Liver (tissue), 9 donors: ENCODE data around the gene SLC17A2. TPM values are rescaled to one million over a fixed set of nuclear protein-coding genes. Genes with fewer than 3 reads are reported as not detected.

Experiments used
- DNase-seq: peaks from one replicate; pipeline ENCODE4 v3.0.0-alpha.2; 2017; ENCODE audit warnings: low spot score
- H3K27ac ChIP-seq, 2 donors: one replicate each; pipeline ENCODE4 v1.7.0; 2013; ENCODE audit warnings: inconsistent platforms in 2 of 2, low read length in 2 of 2, control low read depth in 1 of 2, low read depth in 1 of 2, mild to moderate bottlenecking in 1 of 2
- H3K27me3 ChIP-seq, 4 donors: one replicate each; pipeline versions ENCODE4 v1.6.1 to v1.7.0; 2013; ENCODE audit warnings: low read length in 3 of 4, inconsistent platforms in 1 of 4, mild to moderate bottlenecking in 1 of 4, moderate library complexity in 1 of 4; ENCODE audit not compliant: control insufficient read depth in 4 of 4, insufficient read depth in 4 of 4
- H3K36me3 ChIP-seq, 4 donors: one replicate each; pipeline versions ENCODE4 v1.6.1 to v1.7.0; 2013; ENCODE audit warnings: low read length in 3 of 4, mild to moderate bottlenecking in 3 of 4, low read depth in 1 of 4, moderate library complexity in 1 of 4; ENCODE audit not compliant: control insufficient read depth in 4 of 4, insufficient read depth in 3 of 4
- H3K4me1 ChIP-seq, 4 donors: one replicate each; pipeline versions ENCODE4 v1.6.1 to v1.7.0; 2013; ENCODE audit warnings: low read length in 3 of 4, mild to moderate bottlenecking in 3 of 4, moderate library complexity in 1 of 4; ENCODE audit not compliant: control insufficient read depth in 4 of 4, insufficient read depth in 4 of 4
- H3K4me3 ChIP-seq, 3 donors: one replicate each; pipeline versions ENCODE4 v1.6.1 to v1.7.0; 2013; ENCODE audit warnings: low read length in 3 of 3, control low read depth in 1 of 3, low read depth in 1 of 3, mild to moderate bottlenecking in 1 of 3
- H3K9ac ChIP-seq, 2 donors: one replicate each; pipeline ENCODE4 v1.7.0; 2013; ENCODE audit warnings: low read length in 2 of 2, mild to moderate bottlenecking in 2 of 2, moderate library complexity in 2 of 2, control low read depth in 1 of 2, low read depth in 1 of 2
- H3K9me3 ChIP-seq, 4 donors: one replicate each; pipeline versions ENCODE4 v1.6.1 to v1.7.0; 2013; ENCODE audit warnings: low read length in 3 of 4; ENCODE audit not compliant: control insufficient read depth in 4 of 4
- ATF3 ChIP-seq: IDR thresholded peaks from 2 replicates; pipeline ENCODE4 v1.6.1; 2016; ENCODE audit warnings: antibody characterized with exemption
- CTCF ChIP-seq: fragments of 150-350 bp; IDR thresholded peaks from 2 replicates; pipeline ENCODE4 v1.5.1; 2017; ENCODE audit warnings: improper control_type of control experiment, low read depth, low read length; ENCODE audit not compliant: missing input control
- EGR1 ChIP-seq, 2 donors: IDR thresholded peaks; 2 replicates each; pipeline ENCODE4 v1.6.1; 2016 to 2018; ENCODE audit warnings: antibody characterized with exemption in 2 of 2, low read depth in 2 of 2
- FOXA1 ChIP-seq: IDR thresholded peaks from 2 replicates; pipeline ENCODE4 v1.6.1; 2016; ENCODE audit warnings: antibody characterized with exemption
- FOXA2 ChIP-seq: IDR thresholded peaks from 2 replicates; pipeline ENCODE4 v1.6.1; 2016; ENCODE audit warnings: antibody characterized with exemption
- GABPA ChIP-seq, 2 donors: IDR thresholded peaks in 1 of 2; conservative IDR thresholded peaks in 1 of 2; 2 replicates each; pipeline ENCODE4 v1.6.1; 2016; ENCODE audit warnings: antibody characterized with exemption in 2 of 2, mild to moderate bottlenecking in 1 of 2, moderate library complexity in 1 of 2
- HNF4A ChIP-seq, 2 donors: conservative IDR thresholded peaks; 2 replicates each; pipeline ENCODE4 v1.6.1; 2016; ENCODE audit warnings: antibody characterized with exemption in 2 of 2, mild to moderate bottlenecking in 2 of 2
- HNF4G ChIP-seq: IDR thresholded peaks from 2 replicates; pipeline ENCODE4 v1.6.1; 2016; ENCODE audit warnings: antibody characterized with exemption
- JUND ChIP-seq, 2 donors: IDR thresholded peaks; 2 replicates each; pipeline ENCODE4 v1.6.1; 2016; ENCODE audit warnings: antibody characterized with exemption in 2 of 2
- MAX ChIP-seq: IDR thresholded peaks from 2 replicates; pipeline ENCODE4 v1.6.1; 2016; ENCODE audit warnings: antibody characterized with exemption
- NR2F2 ChIP-seq: IDR thresholded peaks from 2 replicates; pipeline ENCODE4 v1.6.1; 2016; ENCODE audit warnings: antibody characterized with exemption
- RAD21 ChIP-seq, 2 donors: IDR thresholded peaks; 2 replicates each; pipeline ENCODE4 v1.6.1; 2016; ENCODE audit warnings: antibody characterized with exemption in 2 of 2, mild to moderate bottlenecking in 2 of 2
- REST ChIP-seq: IDR thresholded peaks from 2 replicates; pipeline ENCODE4 v1.6.1; 2016; ENCODE audit warnings: antibody characterized with exemption, mild to moderate bottlenecking
- RXRA ChIP-seq, 2 donors: IDR thresholded peaks; 2 replicates each; pipeline ENCODE4 v1.6.1; 2017 to 2018; ENCODE audit warnings: antibody characterized with exemption in 2 of 2, mild to moderate bottlenecking in 1 of 2
- SP1 ChIP-seq: IDR thresholded peaks from 2 replicates; pipeline ENCODE4 v1.6.1; 2018; ENCODE audit warnings: antibody characterized with exemption, mild to moderate bottlenecking
- TAF1 ChIP-seq: conservative IDR thresholded peaks from 2 replicates; pipeline ENCODE4 v1.6.1; 2016; ENCODE audit warnings: antibody characterized with exemption, mild to moderate bottlenecking
- YY1 ChIP-seq: IDR thresholded peaks from 2 replicates; pipeline ENCODE4 v1.6.1; 2016; ENCODE audit warnings: antibody characterized with exemption, mild to moderate bottlenecking
- ZBTB33 ChIP-seq: IDR thresholded peaks from 2 replicates; pipeline ENCODE4 v1.6.1; 2016; ENCODE audit warnings: antibody characterized with exemption
- WGBS: extraction: QIAGEN DNeasy Blood & Tissue Kit; methylation state at CpG from one replicate; pipeline ENCODE4 v1.1.7; 2013; 5-methylcytosine and 5-hydroxymethylcytosine counted together
- polyA plus RNA-seq, 2 donors: library from polyadenylated mRNA; stranded (reverse) in 1 of 2; unstranded in 1 of 2; fragments of 200-250 nt in 1 of 2; fragments of >200 nt in 1 of 2; fragmentation: Nextera tagmentation in 1 of 2; extraction: Ambion mirVana in 1 of 2; gene quantifications; one replicate each; pipeline versions ENCODE4 v1.2.1 to v1.2.3, GENCODE V29; 2013 to 2015
- total RNA-seq, 2 donors: library from RNA; depleted of rRNA; stranded (reverse); fragments of >200 nt; gene quantifications; one replicate each; pipeline ENCODE4 v1.2.3, GENCODE V29; 2014
- donor health status: healthy.
- donor health status: healthy.
- donor health status: healthy.
- donor health status: healthy.
- donor health status: healthy.

SLC17A2 gene
- total and polyA plus RNA-seq, 4 donors: 26.2 to 88.1 (median 37.8) TPM

- TF ChIP-seq ATF3 (no peak), NR2F2 (no peak), SP1 (no peak), EGR1 (IDR thresholded peaks at IDR 0.05; ENCODE audit: low read depth in 2 of 2) (no peak), HNF4G (no peak), HNF4A (conservative IDR thresholded peaks at IDR 0.05) (no peak), REST (no peak), YY1 (no peak), RAD21 (IDR thresholded peaks at IDR 0.05) (no peak), MAX (no peak), GABPA (IDR thresholded peaks at IDR 0.05 in 1 of 2, conservative IDR thresholded peaks at IDR 0.05 in 1 of 2) (no peak), JUND (IDR thresholded peaks at IDR 0.05) (no peak), FOXA1 (no peak), FOXA2 (no peak), CTCF (no peak), ZBTB33 (no peak), RXRA (IDR thresholded peaks at IDR 0.05) (no peak), TAF1 (no peak)
- Histone ChIP-seq H3K4me3 (no peak overlapping the region), H3K9me3 (no peaks in the 10 kb centered on the region), H3K27ac (no peak overlapping the region), H3K27me3 (no peaks in the 10 kb centered on the region), H3K36me3 (no peaks in the 10 kb centered on the region), H3K4me1 (peaks cover 0 to 25% (median 13%) of the 10 kb centered on the region in 4 donors), H3K9ac (no peak overlapping the region)
- DNase-seq: no peak
- 93% methylated on average over 3 of the region's 3 CpGs for WGBS
These were observed 30.2 kb upstream of the SLC17A2 start for GRCh38 chr6:25960734-25961133.
